ENCODE data around the gene GINS3.

The GINS3 gene

DNA sequence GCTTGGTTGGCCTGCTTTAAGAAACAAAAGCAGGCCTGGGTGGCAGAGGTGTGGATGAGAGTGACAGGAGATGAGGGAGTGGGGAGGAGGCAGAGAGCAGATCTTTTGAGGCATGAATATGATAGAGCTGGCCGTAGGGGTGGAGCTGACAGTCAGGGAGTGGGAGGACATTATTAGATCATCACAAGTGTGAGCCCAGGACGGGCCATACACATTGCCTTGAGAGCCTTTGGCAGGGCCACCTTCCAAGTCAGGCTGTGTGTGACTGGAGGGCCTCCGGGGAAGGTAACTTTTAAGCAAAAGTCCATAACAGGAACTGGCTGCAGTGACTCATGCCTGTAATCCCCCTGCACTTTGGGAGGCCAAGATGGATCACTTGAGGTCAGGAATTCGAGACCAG is 26.3 kb downstream of the GINS3 start (continued):
- TF ChIP-seq GLIS2 (tag by site-specific recombination; IDR thresholded peaks at IDR 0.05) (no peak), ZNF248 (tag by site-specific recombination; IDR thresholded peaks at IDR 0.05) (no peak), EGR2 (tag by site-specific recombination; IDR thresholded peaks at IDR 0.05; ENCODE audit: low read depth) (peak; percentile 97), ZNF37A (tag by site-specific recombination; IDR thresholded peaks at IDR 0.05) (no peak), ZNF155 (tag by site-specific recombination; IDR thresholded peaks at IDR 0.05) (no peak), ZNF785 (tag by site-specific recombination; IDR thresholded peaks at IDR 0.05) (no peak), ZNF354C (tag by site-specific recombination; IDR thresholded peaks at IDR 0.05; ENCODE audit: borderline replicate concordance, low read depth) (no peak), ZNF571 (tag by site-specific recombination; IDR thresholded peaks at IDR 0.05) (no peak), ZNF585B (tag by site-specific recombination; IDR thresholded peaks at IDR 0.05) (no peak), ZNF16 (tag by site-specific recombination; IDR thresholded peaks at IDR 0.05; ENCODE audit: low read depth) (no peak), KLF8 (tag by site-specific recombination; IDR thresholded peaks at IDR 0.05) (no peak), ZNF292 (tag by site-specific recombination; IDR thresholded peaks at IDR 0.05; ENCODE audit: borderline replicate concordance, low read depth) (no peak), ZNF600 (tag by site-specific recombination; IDR thresholded peaks at IDR 0.05) (peak; percentile 83), ZNF677 (tag by site-specific recombination; IDR thresholded peaks at IDR 0.05) (no peak), ZNF404 (tag by site-specific recombination; IDR thresholded peaks at IDR 0.05) (no peak), ZNF391 (tag by site-specific recombination; IDR thresholded peaks at IDR 0.05; ENCODE audit: borderline replicate concordance, low read depth) (no peak), SP3 (tag by site-specific recombination; IDR thresholded peaks at IDR 0.05) (no peak), ZNF350 (tag by site-specific recombination; IDR thresholded peaks at IDR 0.05) (no peak), MZF1 (tag by site-specific recombination; IDR thresholded peaks at IDR 0.05; ENCODE audit: borderline replicate concordance) (no peak), ZNF214 (tag by site-specific recombination; IDR thresholded peaks at IDR 0.05; ENCODE audit: borderline replicate concordance) (no peak), ZNF239 (tag by site-specific recombination; IDR thresholded peaks at IDR 0.05) (no peak), ZNF549 (tag by site-specific recombination; IDR thresholded peaks at IDR 0.05) (no peak)
- TF ChIP-seq, protein P1, sequence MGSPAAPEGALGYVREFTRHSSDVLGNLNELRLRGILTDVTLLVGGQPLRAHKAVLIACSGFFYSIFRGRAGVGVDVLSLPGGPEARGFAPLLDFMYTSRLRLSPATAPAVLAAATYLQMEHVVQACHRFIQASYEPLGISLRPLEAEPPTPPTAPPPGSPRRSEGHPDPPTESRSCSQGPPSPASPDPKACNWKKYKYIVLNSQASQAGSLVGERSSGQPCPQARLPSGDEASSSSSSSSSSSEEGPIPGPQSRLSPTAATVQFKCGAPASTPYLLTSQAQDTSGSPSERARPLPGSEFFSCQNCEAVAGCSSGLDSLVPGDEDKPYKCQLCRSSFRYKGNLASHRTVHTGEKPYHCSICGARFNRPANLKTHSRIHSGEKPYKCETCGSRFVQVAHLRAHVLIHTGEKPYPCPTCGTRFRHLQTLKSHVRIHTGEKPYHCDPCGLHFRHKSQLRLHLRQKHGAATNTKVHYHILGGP (tag by site-specific recombination; IDR thresholded peaks at IDR 0.05), result no peak
- TF ChIP-seq, protein P2, sequence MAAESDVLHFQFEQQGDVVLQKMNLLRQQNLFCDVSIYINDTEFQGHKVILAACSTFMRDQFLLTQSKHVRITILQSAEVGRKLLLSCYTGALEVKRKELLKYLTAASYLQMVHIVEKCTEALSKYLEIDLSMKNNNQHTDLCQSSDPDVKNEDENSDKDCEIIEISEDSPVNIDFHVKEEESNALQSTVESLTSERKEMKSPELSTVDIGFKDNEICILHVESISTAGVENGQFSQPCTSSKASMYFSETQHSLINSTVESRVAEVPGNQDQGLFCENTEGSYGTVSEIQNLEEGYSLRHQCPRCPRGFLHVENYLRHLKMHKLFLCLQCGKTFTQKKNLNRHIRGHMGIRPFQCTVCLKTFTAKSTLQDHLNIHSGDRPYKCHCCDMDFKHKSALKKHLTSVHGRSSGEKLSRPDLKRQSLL (tag by site-specific recombination; IDR thresholded peaks at IDR 0.05), result peak; percentile 18; the same call in 1 of the 2 replicates
- TF ChIP-seq, protein P3, sequence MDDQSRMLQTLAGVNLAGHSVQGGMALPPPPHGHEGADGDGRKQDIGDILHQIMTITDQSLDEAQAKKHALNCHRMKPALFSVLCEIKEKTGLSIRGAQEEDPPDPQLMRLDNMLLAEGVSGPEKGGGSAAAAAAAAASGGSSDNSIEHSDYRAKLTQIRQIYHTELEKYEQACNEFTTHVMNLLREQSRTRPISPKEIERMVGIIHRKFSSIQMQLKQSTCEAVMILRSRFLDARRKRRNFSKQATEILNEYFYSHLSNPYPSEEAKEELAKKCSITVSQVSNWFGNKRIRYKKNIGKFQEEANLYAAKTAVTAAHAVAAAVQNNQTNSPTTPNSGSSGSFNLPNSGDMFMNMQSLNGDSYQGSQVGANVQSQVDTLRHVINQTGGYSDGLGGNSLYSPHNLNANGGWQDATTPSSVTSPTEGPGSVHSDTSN (CRISPR knock-in tag; IDR thresholded peaks at IDR 0.05), result no peak
- TF ChIP-seq, protein P4, sequence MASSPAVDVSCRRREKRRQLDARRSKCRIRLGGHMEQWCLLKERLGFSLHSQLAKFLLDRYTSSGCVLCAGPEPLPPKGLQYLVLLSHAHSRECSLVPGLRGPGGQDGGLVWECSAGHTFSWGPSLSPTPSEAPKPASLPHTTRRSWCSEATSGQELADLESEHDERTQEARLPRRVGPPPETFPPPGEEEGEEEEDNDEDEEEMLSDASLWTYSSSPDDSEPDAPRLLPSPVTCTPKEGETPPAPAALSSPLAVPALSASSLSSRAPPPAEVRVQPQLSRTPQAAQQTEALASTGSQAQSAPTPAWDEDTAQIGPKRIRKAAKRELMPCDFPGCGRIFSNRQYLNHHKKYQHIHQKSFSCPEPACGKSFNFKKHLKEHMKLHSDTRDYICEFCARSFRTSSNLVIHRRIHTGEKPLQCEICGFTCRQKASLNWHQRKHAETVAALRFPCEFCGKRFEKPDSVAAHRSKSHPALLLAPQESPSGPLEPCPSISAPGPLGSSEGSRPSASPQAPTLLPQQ (tag by site-specific recombination; IDR thresholded peaks at IDR 0.05), result no peak
- TF ChIP-seq, protein P5, sequence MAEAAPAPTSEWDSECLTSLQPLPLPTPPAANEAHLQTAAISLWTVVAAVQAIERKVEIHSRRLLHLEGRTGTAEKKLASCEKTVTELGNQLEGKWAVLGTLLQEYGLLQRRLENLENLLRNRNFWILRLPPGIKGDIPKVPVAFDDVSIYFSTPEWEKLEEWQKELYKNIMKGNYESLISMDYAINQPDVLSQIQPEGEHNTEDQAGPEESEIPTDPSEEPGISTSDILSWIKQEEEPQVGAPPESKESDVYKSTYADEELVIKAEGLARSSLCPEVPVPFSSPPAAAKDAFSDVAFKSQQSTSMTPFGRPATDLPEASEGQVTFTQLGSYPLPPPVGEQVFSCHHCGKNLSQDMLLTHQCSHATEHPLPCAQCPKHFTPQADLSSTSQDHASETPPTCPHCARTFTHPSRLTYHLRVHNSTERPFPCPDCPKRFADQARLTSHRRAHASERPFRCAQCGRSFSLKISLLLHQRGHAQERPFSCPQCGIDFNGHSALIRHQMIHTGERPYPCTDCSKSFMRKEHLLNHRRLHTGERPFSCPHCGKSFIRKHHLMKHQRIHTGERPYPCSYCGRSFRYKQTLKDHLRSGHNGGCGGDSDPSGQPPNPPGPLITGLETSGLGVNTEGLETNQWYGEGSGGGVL (tag by site-specific recombination; IDR thresholded peaks at IDR 0.05), result 0 out of 2 replicates have a peak, but pooled peaks have one; percentile 10

All from HEK293 (cell line).